ACC112 (cell line): ENCODE data around the gene DHRS9.

ENCODE experiments used
- H2AFZ ChIP-seq: fragments of 200-600 bp; sonication (generic); one replicate; pipeline ENCODE4 v1.6.0; 2017; ENCODE audit warnings: antibody characterized with exemption, low read length; ENCODE audit not compliant: unreplicated experiment
- H3K27ac ChIP-seq: fragments of 200-600 bp; sonication (generic); 2 replicates; pipeline ENCODE4 v1.5.1; 2014; ENCODE audit warnings: low read depth, mild to moderate bottlenecking, antibody characterized with exemption, low read length, moderate library complexity
- H3K27me3 ChIP-seq: fragments of 200-600 bp; sonication (generic); 2 replicates; pipeline ENCODE4 v1.6.1; 2014; ENCODE audit warnings: mild to moderate bottlenecking, antibody characterized with exemption, low read length, moderate library complexity, mixed read lengths; ENCODE audit not compliant: insufficient read depth
- H3K36me3 ChIP-seq: fragments of 200-600 bp; sonication (generic); 2 replicates; pipeline ENCODE4 v1.6.1; 2016; ENCODE audit warnings: mild to moderate bottlenecking, antibody characterized with exemption, low read length, moderate library complexity, mixed read lengths; ENCODE audit not compliant: insufficient read depth
- H3K4me1 ChIP-seq: fragments of 200-600 bp; sonication (generic); one replicate; pipeline ENCODE4 v1.6.1; 2016; ENCODE audit warnings: low read length, mixed read lengths; ENCODE audit not compliant: insufficient read depth, unreplicated experiment, control insufficient read depth
- H3K4me3 ChIP-seq: fragments of 200-600 bp; sonication (generic); 2 replicates; pipeline ENCODE4 v1.5.1; 2014; ENCODE audit warnings: mild to moderate bottlenecking, low read depth, low read length
- H3K79me2 ChIP-seq: fragments of 200-600 bp; sonication (generic); one replicate; pipeline ENCODE4 v1.6.0; 2016; ENCODE audit warnings: low read length; ENCODE audit not compliant: control insufficient read depth, unreplicated experiment, insufficient read depth

DHRS9 gene

DNA sequence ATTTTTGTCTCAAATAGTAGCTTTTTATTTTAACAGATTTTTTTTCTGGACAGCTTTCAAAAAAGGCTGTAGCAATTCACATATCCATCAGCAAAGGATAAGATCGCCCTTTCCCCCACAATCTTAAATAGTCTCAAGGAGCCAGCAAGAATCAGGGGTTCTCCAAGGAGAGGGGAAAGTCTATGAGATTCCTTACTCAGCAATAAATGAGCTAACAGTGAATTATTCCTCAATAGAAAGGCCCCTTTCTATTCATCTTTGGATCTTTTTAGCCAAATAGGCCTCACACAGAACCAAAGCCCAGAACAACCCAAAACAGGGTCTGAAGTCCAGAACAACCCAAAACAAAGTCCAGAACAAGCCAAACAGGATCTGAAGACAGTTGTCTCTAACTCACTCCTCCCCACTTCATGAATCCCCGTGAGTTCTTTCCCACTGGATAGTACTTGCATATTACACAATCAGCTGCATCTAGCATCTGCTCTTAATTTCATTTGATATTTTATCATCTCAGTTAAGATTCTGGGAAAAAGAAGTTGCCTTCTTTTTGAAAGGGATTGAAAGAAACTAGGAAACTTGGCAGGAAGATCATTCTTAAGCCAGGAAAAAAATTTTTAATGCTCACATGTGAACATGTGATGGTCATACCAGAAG, 3.4 kb upstream of the DHRS9 start:
- H3K27ac ChIP-seq = no peak overlapping the region
- peaks cover 28% of the 10 kb centered on the region for H3K4me1 ChIP-seq
- H3K79me2 ChIP-seq = peaks cover 14% of the 10 kb centered on the region
- no peak overlapping the region for H3K4me3 ChIP-seq
- no peaks in the 10 kb centered on the region for H3K27me3 ChIP-seq
- H2AFZ ChIP-seq = no peak overlapping the region
- H3K36me3 ChIP-seq = no peaks in the 10 kb centered on the region

GRCh38 chr2:169066897-169067296, 2.5 kb upstream of the DHRS9 start:
- Histone ChIP-seq H3K4me3 (no peak overlapping the region), H3K79me2 (peaks cover 19% of the 10 kb centered on the region), H2AFZ (no peak overlapping the region), H3K27me3 (no peaks in the 10 kb centered on the region), H3K36me3 (no peaks in the 10 kb centered on the region), H3K4me1 (peaks cover 37% of the 10 kb centered on the region), H3K27ac (no peak overlapping the region)

DNA sequence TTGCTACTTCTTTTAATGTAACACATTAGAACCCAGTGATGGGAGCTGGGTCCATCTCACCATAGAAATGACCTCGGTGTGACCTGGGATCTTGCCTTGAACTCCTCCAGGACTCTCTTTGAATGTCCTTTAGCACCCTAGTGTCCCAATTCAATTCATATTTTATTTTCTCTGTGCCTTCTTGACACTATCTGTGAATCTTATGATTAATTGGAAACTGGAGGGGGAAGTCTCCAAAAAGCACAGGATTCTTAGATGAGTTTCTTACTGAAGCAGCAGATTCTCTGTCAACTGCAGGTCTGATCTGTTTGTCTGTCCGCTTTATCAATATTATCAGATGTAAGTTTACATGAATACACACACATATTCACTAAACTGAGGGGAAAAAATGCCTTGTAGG, 470 bp downstream of the DHRS9 start:
- H2AFZ ChIP-seq = peak overlapping the region; percentile 36

GRCh38 chr2:169071455-169071854, 2.1 kb downstream of the DHRS9 start:
- Histone ChIP-seq H3K36me3 (peaks cover 20% of the 10 kb centered on the region), H3K4me3 (peak overlapping the region; percentile 78), H3K27me3 (no peaks in the 10 kb centered on the region), H3K79me2 (peaks cover 45% of the 10 kb centered on the region), H3K4me1 (peaks cover 63% of the 10 kb centered on the region), H3K27ac (peak overlapping the region; percentile 90), H2AFZ (peak overlapping the region; percentile 36)

More for the DNA sequence above, 470 bp downstream of the DHRS9 start:
- H3K36me3 ChIP-seq = peaks cover 11% of the 10 kb centered on the region; the same call in 1 of the 2 replicates
- H3K27ac ChIP-seq = peak overlapping the region; percentile 74
- no peaks in the 10 kb centered on the region for H3K27me3 ChIP-seq
- H3K4me3 ChIP-seq = peak overlapping the region; percentile 78
- H3K79me2 ChIP-seq = peaks cover 34% of the 10 kb centered on the region
- peaks cover 66% of the 10 kb centered on the region for H3K4me1 ChIP-seq

DNA sequence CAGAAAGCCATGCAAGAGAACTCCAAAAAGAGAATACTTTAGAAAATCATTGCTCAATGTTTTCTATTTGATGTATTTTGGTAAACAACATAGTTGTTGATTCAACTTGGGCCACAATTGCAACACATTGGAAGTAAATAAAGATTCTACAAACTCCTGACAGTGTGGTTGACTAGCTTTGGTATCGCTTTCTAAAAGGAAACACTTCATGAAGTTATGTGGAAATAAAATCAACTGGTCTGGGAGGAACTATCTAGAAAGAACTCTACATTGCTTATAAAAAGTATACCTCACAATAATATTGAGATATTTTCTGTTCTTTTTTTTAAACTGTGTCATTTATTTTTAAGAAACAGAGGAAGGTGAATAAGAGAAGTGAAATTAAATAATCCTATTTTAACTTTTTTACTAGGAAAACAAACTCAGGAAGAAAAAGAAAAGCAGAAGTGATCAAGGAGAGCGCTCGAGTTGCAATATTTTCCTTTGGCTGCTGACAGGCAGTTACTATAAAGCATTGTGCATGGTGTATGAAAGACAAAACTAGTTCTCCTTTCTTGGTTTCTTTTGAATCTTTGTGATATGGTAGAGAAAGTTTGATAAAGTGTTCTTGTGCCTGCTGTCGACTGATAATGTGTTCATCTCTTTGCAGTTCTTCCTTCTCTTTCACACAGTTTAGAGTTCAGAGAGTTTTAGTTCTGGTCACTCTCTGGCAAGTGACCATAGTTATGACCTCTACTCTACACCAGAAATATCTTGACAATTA, 3.0 kb downstream of the DHRS9 start:
- peak overlapping the region; percentile 90 for H3K27ac ChIP-seq
- peaks cover 47% of the 10 kb centered on the region for H3K79me2 ChIP-seq
- peak overlapping the region; percentile 52 for H2AFZ ChIP-seq
- peaks cover 21% of the 10 kb centered on the region for H3K36me3 ChIP-seq
- no peaks in the 10 kb centered on the region for H3K27me3 ChIP-seq
- peak overlapping the region; percentile 78 for H3K4me3 ChIP-seq
- peaks cover 64% of the 10 kb centered on the region for H3K4me1 ChIP-seq

GRCh38 chr2:169073211-169073962, 4.0 kb downstream of the DHRS9 start:
- Histone ChIP-seq H3K36me3 (peaks cover 21% of the 10 kb centered on the region), H3K27ac (peak overlapping the region; percentile 90), H3K4me1 (peaks cover 75% of the 10 kb centered on the region), H3K79me2 (peaks cover 54% of the 10 kb centered on the region), H3K27me3 (no peaks in the 10 kb centered on the region), H2AFZ (no peak overlapping the region), H3K4me3 (peak overlapping the region; percentile 53; the same call in 1 of the 2 replicates)

GRCh38 chr2:169073963-169074751, 4.8 kb downstream of the DHRS9 start:
- H3K79me2 ChIP-seq = peaks cover 54% of the 10 kb centered on the region
- H3K27ac ChIP-seq = peak overlapping the region; percentile 90
- peak overlapping the region; percentile 53; the same call in 1 of the 2 replicates for H3K4me3 ChIP-seq
- peak overlapping the region; percentile 17 for H2AFZ ChIP-seq
- H3K27me3 ChIP-seq = no peaks in the 10 kb centered on the region
- H3K4me1 ChIP-seq = peaks cover 71% of the 10 kb centered on the region
- peaks cover 21% of the 10 kb centered on the region for H3K36me3 ChIP-seq

- peaks cover 51% of the 10 kb centered on the region for H3K4me1 ChIP-seq
Measured at GRCh38 chr2:169077674-169078240, 8.4 kb downstream of the DHRS9 start.

GRCh38 chr2:169080250-169081069, 11.1 kb downstream of the DHRS9 start:
- H3K4me1 ChIP-seq = peaks cover 28% of the 10 kb centered on the region
- peaks cover 32% of the 10 kb centered on the region for H3K36me3 ChIP-seq
- H3K79me2 ChIP-seq = peaks cover 19% of the 10 kb centered on the region
- H3K27ac ChIP-seq = 0 out of 2 replicates have a peak overlapping the region, but pooled peaks have one; percentile 1
- H2AFZ ChIP-seq = no peak overlapping the region
- no peak overlapping the region for H3K4me3 ChIP-seq
- no peaks in the 10 kb centered on the region for H3K27me3 ChIP-seq

More at GRCh38 chr2:169077674-169078240, 8.4 kb downstream of the DHRS9 start:
- Histone ChIP-seq H3K4me3 (peak overlapping the region; percentile 29; the same call in 1 of the 2 replicates), H3K27ac (peak overlapping the region; percentile 71), H3K79me2 (peaks cover 28% of the 10 kb centered on the region), H3K27me3 (no peaks in the 10 kb centered on the region), H2AFZ (peak overlapping the region; percentile 53), H3K36me3 (peaks cover 25% of the 10 kb centered on the region)
